ENCODE results near the gene CYBA. TPM values are rescaled to one million over a fixed set of nuclear protein-coding genes. Genes with fewer than 3 reads are reported as not detected.

Gene CYBA
- total RNA-seq, 1 donor from 2014 or later = 140 TPM

GRCh38 chr16:88659160-88659559, 8.3 kb upstream of the CYBA start:
- Mint-ChIP-seq H3K27me3 (ENCODE audit: unreplicated experiment) (peaks cover 2% of the 10 kb centered on the region), H3K9me3 (ENCODE audit: unreplicated experiment) (no peaks in the 10 kb centered on the region)

DNA sequence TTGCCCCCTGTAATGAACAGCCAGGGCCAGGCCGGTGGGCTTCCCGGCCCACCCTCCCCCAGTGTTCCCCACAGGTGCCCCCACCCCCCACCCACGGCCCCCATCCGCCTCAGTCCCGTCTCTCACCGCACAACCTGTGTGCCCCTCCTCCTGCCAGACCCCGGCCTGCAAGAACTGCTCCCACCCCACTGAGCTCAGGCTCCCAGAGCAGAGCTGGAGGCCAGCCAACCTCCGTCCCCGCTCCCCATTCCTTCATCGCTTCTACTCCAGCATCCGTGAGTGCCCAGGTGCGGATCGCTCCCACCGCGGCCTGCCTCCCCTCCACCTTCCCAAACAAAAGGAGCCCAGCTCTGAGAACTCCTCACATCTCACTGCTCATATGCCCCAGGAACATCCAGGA, 7.9 kb upstream of the CYBA start:
- Mint-ChIP-seq H3K36me3 (ENCODE audit: low read depth, unreplicated experiment) (peaks cover 5% of the 10 kb centered on the region), H3K27ac (ENCODE audit: unreplicated experiment) (no peak overlapping the region), H3K4me1 (ENCODE audit: unreplicated experiment) (peaks cover 10% of the 10 kb centered on the region), H3K27me3 (ENCODE audit: unreplicated experiment) (peaks cover 2% of the 10 kb centered on the region), H3K9me3 (ENCODE audit: unreplicated experiment) (no peaks in the 10 kb centered on the region), H3K4me3 (ENCODE audit: unreplicated experiment) (no peak overlapping the region)
- no peak for DNase-seq (ENCODE audit: low spot score)
- TF ChIP-seq CTCF (IDR thresholded peaks at IDR 0.05; ENCODE audit: unreplicated experiment) = no peak

More at GRCh38 chr16:88659160-88659559, 8.3 kb upstream of the CYBA start:
- Mint-ChIP-seq H3K27ac (ENCODE audit: unreplicated experiment) (no peak overlapping the region), H3K4me3 (ENCODE audit: unreplicated experiment) (no peak overlapping the region), H3K36me3 (ENCODE audit: low read depth, unreplicated experiment) (peaks cover 5% of the 10 kb centered on the region), H3K4me1 (ENCODE audit: unreplicated experiment) (peaks cover 12% of the 10 kb centered on the region)
- TF ChIP-seq CTCF (IDR thresholded peaks at IDR 0.05; ENCODE audit: unreplicated experiment) = no peak
- no peak for DNase-seq (ENCODE audit: low spot score)

DNA sequence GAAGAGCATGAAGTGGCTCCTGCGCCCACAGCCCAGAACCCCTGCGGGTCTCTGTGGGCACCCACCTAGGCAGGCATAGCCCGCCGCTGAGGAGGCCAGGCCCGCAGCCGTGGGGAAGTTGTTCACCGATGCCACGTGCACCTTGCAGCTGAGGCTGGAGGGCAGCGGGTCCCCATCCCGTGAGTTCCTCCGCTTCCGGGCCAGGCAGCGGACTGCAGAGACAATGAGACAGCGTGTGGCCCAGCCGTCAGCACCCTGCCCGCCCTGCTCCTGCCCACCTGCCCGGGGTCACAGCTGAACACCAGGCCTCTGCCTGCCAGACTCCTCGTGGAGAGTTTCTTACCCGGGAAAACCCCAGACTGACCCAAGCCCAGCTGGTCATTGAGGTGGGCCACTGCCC, 6.5 kb upstream of the CYBA start:
- no peak for DNase-seq (ENCODE audit: low spot score)
- Mint-ChIP-seq H3K36me3 (ENCODE audit: low read depth, unreplicated experiment) (peaks cover 5% of the 10 kb centered on the region), H3K4me3 (ENCODE audit: unreplicated experiment) (no peak overlapping the region), H3K9me3 (ENCODE audit: unreplicated experiment) (no peaks in the 10 kb centered on the region), H3K4me1 (ENCODE audit: unreplicated experiment) (peaks cover 10% of the 10 kb centered on the region), H3K27me3 (ENCODE audit: unreplicated experiment) (peaks cover 2% of the 10 kb centered on the region), H3K27ac (ENCODE audit: unreplicated experiment) (no peak overlapping the region)
- no peak for TF ChIP-seq CTCF (IDR thresholded peaks at IDR 0.05; ENCODE audit: unreplicated experiment)

DNA sequence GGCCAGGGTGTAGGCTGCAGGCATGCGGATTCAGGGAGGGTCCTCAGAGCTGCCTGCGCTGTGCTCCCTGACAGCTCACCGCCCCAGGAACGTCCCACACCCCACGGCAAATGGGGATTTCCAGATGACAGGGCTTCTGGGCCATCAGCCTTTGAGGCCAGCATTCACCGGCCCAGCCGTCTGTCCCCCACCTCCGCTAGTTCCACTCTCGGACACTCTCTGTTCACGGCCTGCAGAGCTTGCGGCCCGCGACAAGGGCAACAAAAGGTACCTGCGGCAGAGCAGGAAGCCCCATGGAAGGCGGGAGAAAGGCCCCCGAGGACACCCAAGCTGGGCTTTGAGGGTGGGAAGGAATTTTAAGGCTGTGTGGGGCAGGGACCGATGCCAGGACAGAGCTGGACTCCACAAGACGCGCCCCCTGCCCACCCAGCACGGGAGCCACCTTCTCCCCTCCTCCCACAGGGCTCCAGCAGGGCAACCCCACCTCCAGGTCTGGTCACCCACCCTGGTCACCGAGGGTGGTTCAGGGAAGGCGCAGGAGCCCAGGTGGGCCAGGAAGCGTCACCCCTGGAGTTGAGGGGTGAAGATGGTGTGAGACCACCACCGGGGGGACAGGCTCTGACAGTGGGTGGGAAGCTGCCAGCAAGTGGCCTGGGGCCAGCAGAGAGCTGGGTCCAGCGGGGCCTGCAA, 5.6 kb upstream of the CYBA start:
- Mint-ChIP-seq H3K27ac (ENCODE audit: unreplicated experiment) (no peak overlapping the region), H3K36me3 (ENCODE audit: low read depth, unreplicated experiment) (no peaks in the 10 kb centered on the region), H3K9me3 (ENCODE audit: unreplicated experiment) (no peaks in the 10 kb centered on the region), H3K27me3 (ENCODE audit: unreplicated experiment) (peaks cover 2% of the 10 kb centered on the region), H3K4me1 (ENCODE audit: unreplicated experiment) (peaks cover 5% of the 10 kb centered on the region), H3K4me3 (ENCODE audit: unreplicated experiment) (peak overlapping the region; percentile 62)
- no peak for DNase-seq (ENCODE audit: low spot score)
- TF ChIP-seq CTCF (IDR thresholded peaks at IDR 0.05; ENCODE audit: unreplicated experiment) = no peak

DNA sequence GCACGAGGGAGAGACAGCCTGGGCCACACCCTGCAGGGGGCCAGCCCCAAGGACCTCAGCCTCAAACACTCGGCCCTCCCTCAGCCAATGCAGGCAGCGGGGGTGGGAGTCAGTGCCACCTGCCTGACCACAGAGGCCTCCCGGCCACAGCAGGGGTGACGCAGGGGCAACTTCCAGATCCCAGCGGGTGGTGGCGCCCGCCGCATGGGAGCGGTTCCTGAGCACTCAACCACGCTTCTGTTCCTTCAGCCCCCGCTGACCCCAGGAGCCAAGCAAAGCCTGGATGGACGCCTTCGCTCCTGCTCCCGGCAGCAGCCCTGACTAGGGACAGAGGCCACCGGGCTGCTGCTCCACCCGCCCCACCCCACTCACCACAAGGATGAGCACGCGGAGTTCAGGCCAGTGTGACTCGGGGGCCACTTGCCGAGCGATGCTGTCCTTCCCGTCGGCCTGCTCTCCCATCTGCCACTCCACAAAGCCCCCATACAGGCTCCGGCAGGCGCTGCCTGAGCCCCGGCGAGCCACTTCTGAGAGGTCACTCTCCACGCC, 5.0 kb upstream of the CYBA start:
- Mint-ChIP-seq H3K4me3 (ENCODE audit: unreplicated experiment) (no peak overlapping the region), H3K36me3 (ENCODE audit: low read depth, unreplicated experiment) (no peaks in the 10 kb centered on the region), H3K27me3 (ENCODE audit: unreplicated experiment) (peaks cover 2% of the 10 kb centered on the region), H3K4me1 (ENCODE audit: unreplicated experiment) (no peaks in the 10 kb centered on the region), H3K27ac (ENCODE audit: unreplicated experiment) (no peak overlapping the region), H3K9me3 (ENCODE audit: unreplicated experiment) (no peaks in the 10 kb centered on the region)
- no peak for DNase-seq (ENCODE audit: low spot score)
- TF ChIP-seq CTCF (IDR thresholded peaks at IDR 0.05; ENCODE audit: unreplicated experiment) = no peak

Measured in endothelial cell (in vitro differentiated cells).